Liver (tissue), 9 donors: Measurements from ENCODE around the gene DDX42. TPM values are rescaled to one million over a fixed set of nuclear protein-coding genes. Genes with fewer than 3 reads are reported as not detected.

Experiments
- DNase-seq: peaks from one replicate; pipeline ENCODE4 v3.0.0-alpha.2; 2017; ENCODE audit warnings: low spot score
- H3K27ac ChIP-seq, 2 donors: one replicate each; pipeline ENCODE4 v1.7.0; 2013; ENCODE audit warnings: inconsistent platforms in 2 of 2, low read length in 2 of 2, control low read depth in 1 of 2, low read depth in 1 of 2, mild to moderate bottlenecking in 1 of 2
- H3K27me3 ChIP-seq, 4 donors: one replicate each; pipeline versions ENCODE4 v1.6.1 to v1.7.0; 2013; ENCODE audit warnings: low read length in 3 of 4, inconsistent platforms in 1 of 4, mild to moderate bottlenecking in 1 of 4, moderate library complexity in 1 of 4; ENCODE audit not compliant: control insufficient read depth in 4 of 4, insufficient read depth in 4 of 4
- H3K36me3 ChIP-seq, 4 donors: one replicate each; pipeline versions ENCODE4 v1.6.1 to v1.7.0; 2013; ENCODE audit warnings: low read length in 3 of 4, mild to moderate bottlenecking in 3 of 4, low read depth in 1 of 4, moderate library complexity in 1 of 4; ENCODE audit not compliant: control insufficient read depth in 4 of 4, insufficient read depth in 3 of 4
- H3K4me1 ChIP-seq, 4 donors: one replicate each; pipeline versions ENCODE4 v1.6.1 to v1.7.0; 2013; ENCODE audit warnings: low read length in 3 of 4, mild to moderate bottlenecking in 3 of 4, moderate library complexity in 1 of 4; ENCODE audit not compliant: control insufficient read depth in 4 of 4, insufficient read depth in 4 of 4
- H3K4me3 ChIP-seq, 3 donors: one replicate each; pipeline versions ENCODE4 v1.6.1 to v1.7.0; 2013; ENCODE audit warnings: low read length in 3 of 3, control low read depth in 1 of 3, low read depth in 1 of 3, mild to moderate bottlenecking in 1 of 3
- H3K9ac ChIP-seq, 2 donors: one replicate each; pipeline ENCODE4 v1.7.0; 2013; ENCODE audit warnings: low read length in 2 of 2, mild to moderate bottlenecking in 2 of 2, moderate library complexity in 2 of 2, control low read depth in 1 of 2, low read depth in 1 of 2
- H3K9me3 ChIP-seq, 4 donors: one replicate each; pipeline versions ENCODE4 v1.6.1 to v1.7.0; 2013; ENCODE audit warnings: low read length in 3 of 4; ENCODE audit not compliant: control insufficient read depth in 4 of 4
- ATF3 ChIP-seq: IDR thresholded peaks from 2 replicates; pipeline ENCODE4 v1.6.1; 2016; ENCODE audit warnings: antibody characterized with exemption
- CTCF ChIP-seq: fragments of 150-350 bp; IDR thresholded peaks from 2 replicates; pipeline ENCODE4 v1.5.1; 2017; ENCODE audit warnings: improper control_type of control experiment, low read depth, low read length; ENCODE audit not compliant: missing input control
- EGR1 ChIP-seq, 2 donors: IDR thresholded peaks; 2 replicates each; pipeline ENCODE4 v1.6.1; 2016 to 2018; ENCODE audit warnings: antibody characterized with exemption in 2 of 2, low read depth in 2 of 2
- FOXA1 ChIP-seq: IDR thresholded peaks from 2 replicates; pipeline ENCODE4 v1.6.1; 2016; ENCODE audit warnings: antibody characterized with exemption
- FOXA2 ChIP-seq: IDR thresholded peaks from 2 replicates; pipeline ENCODE4 v1.6.1; 2016; ENCODE audit warnings: antibody characterized with exemption
- GABPA ChIP-seq, 2 donors: IDR thresholded peaks in 1 of 2; conservative IDR thresholded peaks in 1 of 2; 2 replicates each; pipeline ENCODE4 v1.6.1; 2016; ENCODE audit warnings: antibody characterized with exemption in 2 of 2, mild to moderate bottlenecking in 1 of 2, moderate library complexity in 1 of 2
- HNF4A ChIP-seq, 2 donors: conservative IDR thresholded peaks; 2 replicates each; pipeline ENCODE4 v1.6.1; 2016; ENCODE audit warnings: antibody characterized with exemption in 2 of 2, mild to moderate bottlenecking in 2 of 2
- HNF4G ChIP-seq: IDR thresholded peaks from 2 replicates; pipeline ENCODE4 v1.6.1; 2016; ENCODE audit warnings: antibody characterized with exemption
- JUND ChIP-seq, 2 donors: IDR thresholded peaks; 2 replicates each; pipeline ENCODE4 v1.6.1; 2016; ENCODE audit warnings: antibody characterized with exemption in 2 of 2
- MAX ChIP-seq: IDR thresholded peaks from 2 replicates; pipeline ENCODE4 v1.6.1; 2016; ENCODE audit warnings: antibody characterized with exemption
- NR2F2 ChIP-seq: IDR thresholded peaks from 2 replicates; pipeline ENCODE4 v1.6.1; 2016; ENCODE audit warnings: antibody characterized with exemption
- RAD21 ChIP-seq, 2 donors: IDR thresholded peaks; 2 replicates each; pipeline ENCODE4 v1.6.1; 2016; ENCODE audit warnings: antibody characterized with exemption in 2 of 2, mild to moderate bottlenecking in 2 of 2
- RXRA ChIP-seq, 2 donors: IDR thresholded peaks; 2 replicates each; pipeline ENCODE4 v1.6.1; 2017 to 2018; ENCODE audit warnings: antibody characterized with exemption in 2 of 2, mild to moderate bottlenecking in 1 of 2
- SP1 ChIP-seq: IDR thresholded peaks from 2 replicates; pipeline ENCODE4 v1.6.1; 2018; ENCODE audit warnings: antibody characterized with exemption, mild to moderate bottlenecking
- TAF1 ChIP-seq: conservative IDR thresholded peaks from 2 replicates; pipeline ENCODE4 v1.6.1; 2016; ENCODE audit warnings: antibody characterized with exemption, mild to moderate bottlenecking
- YY1 ChIP-seq: IDR thresholded peaks from 2 replicates; pipeline ENCODE4 v1.6.1; 2016; ENCODE audit warnings: antibody characterized with exemption, mild to moderate bottlenecking
- ZBTB33 ChIP-seq: IDR thresholded peaks from 2 replicates; pipeline ENCODE4 v1.6.1; 2016; ENCODE audit warnings: antibody characterized with exemption
- WGBS: extraction: QIAGEN DNeasy Blood & Tissue Kit; methylation state at CpG from one replicate; pipeline ENCODE4 v1.1.7; 2013; 5-methylcytosine and 5-hydroxymethylcytosine counted together
- polyA plus RNA-seq, 2 donors: library from polyadenylated mRNA; stranded (reverse) in 1 of 2; unstranded in 1 of 2; fragments of 200-250 nt in 1 of 2; fragments of >200 nt in 1 of 2; fragmentation: Nextera tagmentation in 1 of 2; extraction: Ambion mirVana in 1 of 2; gene quantifications; one replicate each; pipeline versions ENCODE4 v1.2.1 to v1.2.3, GENCODE V29; 2013 to 2015
- total RNA-seq, 2 donors: library from RNA; depleted of rRNA; stranded (reverse); fragments of >200 nt; gene quantifications; one replicate each; pipeline ENCODE4 v1.2.3, GENCODE V29; 2014
- TF ChIP-seq, protein P1 (sequence below): IDR thresholded peaks from 2 replicates; pipeline ENCODE4 v1.6.1; 2016; ENCODE audit warnings: antibody characterized with exemption, mild to moderate bottlenecking
- donor health status: healthy.
- donor health status: healthy.
- donor health status: healthy.
- donor health status: healthy.
- donor health status: healthy.

Gene DDX42
- total and polyA plus RNA-seq, 4 donors, result 15.0 to 64.2 (median 29.9) TPM

- no peaks in the 10 kb centered on the region for H3K27me3 ChIP-seq
- H3K9ac ChIP-seq, result peak overlapping the region; percentile 24 to 85
- WGBS, result 4% methylated on average over 26 of the region's 26 CpGs
- TF ChIP-seq HNF4A (conservative IDR thresholded peaks at IDR 0.05) (peak; percentile 53 to 59), RXRA (IDR thresholded peaks at IDR 0.05) (peak in 1 of 2 donors; percentile 26), RAD21 (IDR thresholded peaks at IDR 0.05) (no peak), YY1 (peak; percentile 53)
- H3K4me1 ChIP-seq, result peaks cover 26 to 48% (median 45%) of the 10 kb centered on the region in 4 donors
- H3K9me3 ChIP-seq, result no peaks in the 10 kb centered on the region
- peaks cover 0 to 6% (median 5%) of the 10 kb centered on the region in 4 donors for H3K36me3 ChIP-seq
- H3K27ac ChIP-seq, result peak overlapping the region; percentile 56 to 81
- DNase-seq, result peak; percentile 51
- peak overlapping the region; percentile 61 to 74 (median 67) for H3K4me3 ChIP-seq
Measured at GRCh38 chr17:63841350-63842172, 67.6 kb downstream of the DDX42 start.

- Histone ChIP-seq H3K27ac (peak overlapping the region; percentile 56 to 81), H3K27me3 (no peaks in the 10 kb centered on the region), H3K4me1 (peaks cover 26 to 48% (median 45%) of the 10 kb centered on the region in 4 donors), H3K9me3 (no peaks in the 10 kb centered on the region), H3K36me3 (peaks cover 0 to 1% (median 0%) of the 10 kb centered on the region in 4 donors), H3K4me3 (peak overlapping the region; percentile 61 to 74 (median 67)), H3K9ac (peak overlapping the region; percentile 24 to 85)
- WGBS, result under 1% methylated on average over 36 of the region's 36 CpGs
- DNase-seq, result no peak
- no peak for TF ChIP-seq NR2F2
- TF ChIP-seq, protein P1, sequence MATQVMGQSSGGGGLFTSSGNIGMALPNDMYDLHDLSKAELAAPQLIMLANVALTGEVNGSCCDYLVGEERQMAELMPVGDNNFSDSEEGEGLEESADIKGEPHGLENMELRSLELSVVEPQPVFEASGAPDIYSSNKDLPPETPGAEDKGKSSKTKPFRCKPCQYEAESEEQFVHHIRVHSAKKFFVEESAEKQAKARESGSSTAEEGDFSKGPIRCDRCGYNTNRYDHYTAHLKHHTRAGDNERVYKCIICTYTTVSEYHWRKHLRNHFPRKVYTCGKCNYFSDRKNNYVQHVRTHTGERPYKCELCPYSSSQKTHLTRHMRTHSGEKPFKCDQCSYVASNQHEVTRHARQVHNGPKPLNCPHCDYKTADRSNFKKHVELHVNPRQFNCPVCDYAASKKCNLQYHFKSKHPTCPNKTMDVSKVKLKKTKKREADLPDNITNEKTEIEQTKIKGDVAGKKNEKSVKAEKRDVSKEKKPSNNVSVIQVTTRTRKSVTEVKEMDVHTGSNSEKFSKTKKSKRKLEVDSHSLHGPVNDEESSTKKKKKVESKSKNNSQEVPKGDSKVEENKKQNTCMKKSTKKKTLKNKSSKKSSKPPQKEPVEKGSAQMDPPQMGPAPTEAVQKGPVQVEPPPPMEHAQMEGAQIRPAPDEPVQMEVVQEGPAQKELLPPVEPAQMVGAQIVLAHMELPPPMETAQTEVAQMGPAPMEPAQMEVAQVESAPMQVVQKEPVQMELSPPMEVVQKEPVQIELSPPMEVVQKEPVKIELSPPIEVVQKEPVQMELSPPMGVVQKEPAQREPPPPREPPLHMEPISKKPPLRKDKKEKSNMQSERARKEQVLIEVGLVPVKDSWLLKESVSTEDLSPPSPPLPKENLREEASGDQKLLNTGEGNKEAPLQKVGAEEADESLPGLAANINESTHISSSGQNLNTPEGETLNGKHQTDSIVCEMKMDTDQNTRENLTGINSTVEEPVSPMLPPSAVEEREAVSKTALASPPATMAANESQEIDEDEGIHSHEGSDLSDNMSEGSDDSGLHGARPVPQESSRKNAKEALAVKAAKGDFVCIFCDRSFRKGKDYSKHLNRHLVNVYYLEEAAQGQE, result no peak
- TF ChIP-seq ZBTB33, result no peak
- TF ChIP-seq GABPA (IDR thresholded peaks at IDR 0.05 in 1 of 2, conservative IDR thresholded peaks at IDR 0.05 in 1 of 2), result no peak
- no peak for TF ChIP-seq SP1
- no peak for TF ChIP-seq ATF3
- no peak for TF ChIP-seq JUND (IDR thresholded peaks at IDR 0.05)
- TF ChIP-seq YY1, result no peak
- TF ChIP-seq FOXA1, result no peak
- TF ChIP-seq FOXA2, result no peak
- no peak for TF ChIP-seq EGR1 (IDR thresholded peaks at IDR 0.05; ENCODE audit: low read depth in 2 of 2)
- TF ChIP-seq HNF4A (conservative IDR thresholded peaks at IDR 0.05), result no peak
- no peak for TF ChIP-seq RAD21 (IDR thresholded peaks at IDR 0.05)
- TF ChIP-seq MAX, result no peak
- no peak for TF ChIP-seq RXRA (IDR thresholded peaks at IDR 0.05)
- no peak for TF ChIP-seq HNF4G
- no peak for TF ChIP-seq CTCF
- no peak for TF ChIP-seq TAF1
Measured at GRCh38 chr17:63842173-63842539, 68.2 kb downstream of the DDX42 start.
